Tibial nerve (tissue), 4 donors: ENCODE data around the gene TRIM41. TPM values are rescaled to one million over a fixed set of nuclear protein-coding genes. Genes with fewer than 3 reads are reported as not detected.

Source experiments
- DNase-seq, 2 donors: peaks; one replicate each; pipeline ENCODE4 v3.0.0-alpha.2; 2019; ENCODE audit warnings: low spot score in 2 of 2
- H3K27ac ChIP-seq, 4 donors: fragments of 200-600 bp; sonication (generic) in 3 of 4; one replicate each; pipeline ENCODE4 v1.5.1; 2017 to 2019; ENCODE audit warnings: mild to moderate bottlenecking in 1 of 4
- H3K27me3 ChIP-seq, 2 donors: fragments of 200-600 bp; sonication (generic) in 1 of 2; one replicate each; pipeline versions ENCODE4 v1.5.1 to v1.6.0; 2017 to 2019
- H3K36me3 ChIP-seq, 3 donors: fragments of 200-600 bp; sonication (generic); one replicate each; pipeline ENCODE4 v1.5.1; 2018 to 2019
- H3K4me1 ChIP-seq, 4 donors: fragments of 200-600 bp; sonication (generic) in 3 of 4; one replicate each; pipeline ENCODE4 v1.5.1; 2017 to 2019
- H3K4me3 ChIP-seq, 4 donors: fragments of 200-600 bp; sonication (generic) in 3 of 4; one replicate each; pipeline ENCODE4 v1.5.1; 2017 to 2019; ENCODE audit warnings: mild to moderate bottlenecking in 1 of 4, moderate library complexity in 1 of 4
- H3K9me3 ChIP-seq, 4 donors: fragments of 200-600 bp; sonication (generic) in 3 of 4; one replicate each; pipeline ENCODE4 v1.5.1; 2017 to 2019
- EP300 ChIP-seq, 2 donors: sonication (generic); formaldehyde crosslinking; IDR thresholded peaks; one replicate each; pipeline ENCODE4 v1.6.1; 2017; ENCODE audit warnings: antibody characterized with exemption in 2 of 2, mild to moderate bottlenecking in 1 of 2
- POLR2A ChIP-seq, 2 donors: fragments of 450-650 bp; IDR thresholded peaks; one replicate each; pipeline ENCODE4 v1.6.1; 2017; ENCODE audit warnings: antibody characterized with exemption in 2 of 2, mild to moderate bottlenecking in 2 of 2, moderate library complexity in 2 of 2
- WGBS, 2 donors: methylation state at CpG; one replicate each; pipeline ENCODE4 v1.1.5; 2018; 5-methylcytosine and 5-hydroxymethylcytosine counted together
- total RNA-seq, 4 donors: library from RNA; depleted of rRNA; stranded (reverse); fragments of >200 nt; gene quantifications; one replicate each; pipeline ENCODE4 v1.1.0, GENCODE V29; 2016
- TF ChIP-seq, protein P1 (sequence below), 5 experiments: fragments of 200-600 bp in 3 of 5; fragments of 450-650 bp in 2 of 5; sonication (generic) in 3 of 5; IDR thresholded peaks; one replicate each; pipeline ENCODE4 v1.5.1; 2016 to 2019; ENCODE audit warnings: antibody characterized with exemption in 5 of 5, mild to moderate bottlenecking in 3 of 5, moderate library complexity in 2 of 5

TRIM41 gene
- total RNA-seq, 4 donors from 2014 or later: 17.9 to 25.7 (median 22.7) TPM

DNA sequence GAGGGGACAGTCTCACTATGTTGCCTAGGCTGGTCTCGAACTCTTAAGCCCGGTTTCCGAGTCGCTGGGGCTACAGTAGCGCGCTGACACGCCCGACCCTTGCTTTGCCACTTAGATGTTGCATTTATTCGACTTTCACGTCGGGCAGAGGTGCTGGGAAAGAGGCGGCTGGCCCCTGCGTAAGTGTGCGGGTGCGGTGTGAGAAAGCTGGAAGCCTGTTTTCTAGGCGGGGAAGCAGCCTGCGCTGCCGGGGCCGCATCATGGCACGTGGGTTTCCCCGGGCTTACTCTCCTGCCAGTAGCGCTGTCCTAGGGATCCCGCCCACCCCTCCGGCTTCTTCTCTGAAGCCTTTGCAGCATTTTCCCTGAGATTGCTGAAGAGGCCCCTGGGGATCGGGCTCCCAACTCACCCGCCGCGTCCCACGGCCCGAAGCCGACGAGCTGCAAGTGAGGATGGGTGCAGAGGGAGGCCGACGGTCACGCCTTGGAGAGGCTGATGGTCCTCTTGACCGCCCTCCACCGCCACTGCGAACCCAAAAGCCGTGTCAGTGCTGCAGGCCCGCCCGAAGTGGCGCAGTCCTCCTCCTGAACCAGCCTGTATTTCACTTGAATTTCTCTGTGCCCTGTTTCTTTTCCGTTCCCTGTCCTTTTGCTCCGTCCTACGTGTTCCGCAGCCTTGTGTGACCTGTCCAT, 5.8 kb upstream of the TRIM41 start:
- TF ChIP-seq POLR2A (IDR thresholded peaks at IDR 0.05) (no peak), EP300 (IDR thresholded peaks at IDR 0.05) (peak in 1 of 2 donors; percentile 23)
- Histone ChIP-seq H3K36me3 (no peaks in the 10 kb centered on the region), H3K4me3 (peak overlapping the region; percentile 44 to 59 (median 53)), H3K27me3 (no peaks in the 10 kb centered on the region), H3K27ac (peak overlapping the region; percentile 47 to 78 (median 72)), H3K4me1 (peaks cover 0 to 34% (median 8%) of the 10 kb centered on the region in 4 donors), H3K9me3 (no peaks in the 10 kb centered on the region)
- DNase-seq: peak in 1 of 2 donors; percentile 31
- 1% methylated on average over 30 to 38 of the region's 46 CpGs for WGBS, 2 donors

DNA sequence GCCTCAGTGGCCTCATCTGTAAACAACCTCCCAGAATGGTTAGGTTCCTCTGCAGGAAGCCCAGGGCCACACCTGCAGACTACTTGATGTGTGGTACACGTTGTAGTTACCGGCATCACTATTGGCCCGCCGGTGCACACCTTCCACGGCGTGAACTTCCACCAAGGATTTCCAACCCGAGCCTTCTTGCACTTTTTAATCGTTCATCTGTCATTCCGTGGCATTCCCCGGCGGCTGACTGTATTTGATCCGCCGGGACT, 5.3 kb upstream of the TRIM41 start:
- Histone ChIP-seq H3K9me3 (no peaks in the 10 kb centered on the region), H3K4me3 (peak overlapping the region; percentile 44 to 59 (median 53)), H3K36me3 (no peaks in the 10 kb centered on the region), H3K4me1 (peaks cover 0 to 34% (median 8%) of the 10 kb centered on the region in 4 donors), H3K27ac (peak overlapping the region; percentile 47 to 78 (median 72)), H3K27me3 (no peaks in the 10 kb centered on the region)
- TF ChIP-seq, protein P1, sequence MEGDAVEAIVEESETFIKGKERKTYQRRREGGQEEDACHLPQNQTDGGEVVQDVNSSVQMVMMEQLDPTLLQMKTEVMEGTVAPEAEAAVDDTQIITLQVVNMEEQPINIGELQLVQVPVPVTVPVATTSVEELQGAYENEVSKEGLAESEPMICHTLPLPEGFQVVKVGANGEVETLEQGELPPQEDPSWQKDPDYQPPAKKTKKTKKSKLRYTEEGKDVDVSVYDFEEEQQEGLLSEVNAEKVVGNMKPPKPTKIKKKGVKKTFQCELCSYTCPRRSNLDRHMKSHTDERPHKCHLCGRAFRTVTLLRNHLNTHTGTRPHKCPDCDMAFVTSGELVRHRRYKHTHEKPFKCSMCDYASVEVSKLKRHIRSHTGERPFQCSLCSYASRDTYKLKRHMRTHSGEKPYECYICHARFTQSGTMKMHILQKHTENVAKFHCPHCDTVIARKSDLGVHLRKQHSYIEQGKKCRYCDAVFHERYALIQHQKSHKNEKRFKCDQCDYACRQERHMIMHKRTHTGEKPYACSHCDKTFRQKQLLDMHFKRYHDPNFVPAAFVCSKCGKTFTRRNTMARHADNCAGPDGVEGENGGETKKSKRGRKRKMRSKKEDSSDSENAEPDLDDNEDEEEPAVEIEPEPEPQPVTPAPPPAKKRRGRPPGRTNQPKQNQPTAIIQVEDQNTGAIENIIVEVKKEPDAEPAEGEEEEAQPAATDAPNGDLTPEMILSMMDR (IDR thresholded peaks at IDR 0.05): no peak
- TF ChIP-seq EP300 (IDR thresholded peaks at IDR 0.05) (no peak), POLR2A (IDR thresholded peaks at IDR 0.05) (no peak)
- no peak for DNase-seq
- 5 to 7% methylated on average over 13 of the region's 13 CpGs for WGBS, 2 donors

DNA sequence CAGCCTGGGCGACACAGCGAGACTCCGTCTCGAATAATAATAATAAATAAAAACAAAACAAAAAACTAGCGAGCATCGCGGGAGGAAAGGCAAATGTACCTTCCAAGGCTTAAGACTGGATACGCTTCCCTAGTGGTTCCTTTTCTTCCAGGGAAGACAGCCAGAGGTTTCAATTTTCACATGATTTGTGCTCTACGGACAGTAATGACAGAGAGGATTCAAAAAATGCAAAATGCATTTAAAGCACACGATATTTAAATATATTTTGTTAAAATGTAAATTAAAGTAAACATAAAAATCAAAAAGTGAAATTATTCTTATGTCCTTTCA, 4.3 kb upstream of the TRIM41 start:
- Histone ChIP-seq H3K4me1 (peaks cover 0 to 34% (median 8%) of the 10 kb centered on the region in 4 donors), H3K4me3 (peak overlapping the region; percentile 44 to 59 (median 53)), H3K27ac (peak overlapping the region in 3 of 4 donors; percentile 70 to 78 (median 73)), H3K27me3 (no peaks in the 10 kb centered on the region), H3K9me3 (no peaks in the 10 kb centered on the region), H3K36me3 (no peaks in the 10 kb centered on the region)
- DNase-seq: no peak
- TF ChIP-seq POLR2A (IDR thresholded peaks at IDR 0.05) (no peak), EP300 (IDR thresholded peaks at IDR 0.05) (no peak)
- 27 to 35% methylated on average over 10 of the region's 10 CpGs for WGBS, 2 donors

DNA sequence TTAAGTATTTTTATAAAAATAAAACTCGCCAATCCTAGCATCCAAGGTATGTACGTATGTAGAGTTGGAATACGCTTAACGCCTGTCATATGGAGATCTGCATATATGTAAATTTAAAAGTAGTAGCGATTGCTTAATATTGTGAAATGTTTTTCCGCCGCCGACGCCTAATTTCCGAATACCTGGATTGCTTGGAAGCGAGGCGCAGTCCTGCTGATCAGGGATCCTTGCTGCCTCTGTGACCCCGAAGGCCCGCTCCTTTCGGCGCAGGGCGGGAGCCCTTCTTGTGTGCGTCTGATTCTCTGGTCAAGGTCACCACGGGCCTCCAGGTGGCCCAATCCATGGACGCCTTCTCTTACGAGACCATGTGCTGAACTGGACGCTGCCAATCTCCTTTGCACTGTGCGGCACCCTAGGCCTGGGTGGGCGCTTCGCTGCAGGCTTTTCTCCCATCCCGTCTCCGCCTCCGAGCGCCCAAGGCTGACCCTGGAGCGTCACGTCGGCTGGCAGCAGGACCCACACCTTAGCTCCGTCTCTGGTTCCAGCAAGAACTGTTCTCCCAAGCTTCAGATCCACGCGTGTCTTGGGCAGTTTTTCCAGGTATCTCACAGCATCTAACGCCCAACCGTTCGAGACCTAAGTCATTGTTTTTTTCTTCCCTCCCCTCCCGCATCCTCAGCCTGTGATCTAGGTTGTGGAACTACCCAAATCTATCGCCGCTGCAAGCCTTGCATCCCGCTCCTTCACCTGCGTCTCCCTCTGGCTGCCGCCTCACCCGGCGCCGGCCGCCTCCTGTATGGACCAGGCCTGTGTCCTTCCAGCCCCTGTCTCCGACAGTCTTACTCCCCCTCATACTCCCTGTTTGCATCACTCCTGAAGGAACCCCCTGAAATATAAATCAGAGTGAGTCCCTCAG, 3.6 kb upstream of the TRIM41 start:
- Histone ChIP-seq H3K4me1 (peaks cover 0 to 41% (median 10%) of the 10 kb centered on the region in 4 donors), H3K27ac (no peak overlapping the region), H3K27me3 (no peaks in the 10 kb centered on the region), H3K36me3 (no peaks in the 10 kb centered on the region), H3K4me3 (no peak overlapping the region), H3K9me3 (no peaks in the 10 kb centered on the region)
- 65 to 68% methylated on average over 49 of the region's 49 CpGs for WGBS, 2 donors
- DNase-seq: no peak
- TF ChIP-seq, protein P1 (IDR thresholded peaks at IDR 0.05): no peak
- TF ChIP-seq POLR2A (IDR thresholded peaks at IDR 0.05) (no peak), EP300 (IDR thresholded peaks at IDR 0.05) (no peak)

DNA sequence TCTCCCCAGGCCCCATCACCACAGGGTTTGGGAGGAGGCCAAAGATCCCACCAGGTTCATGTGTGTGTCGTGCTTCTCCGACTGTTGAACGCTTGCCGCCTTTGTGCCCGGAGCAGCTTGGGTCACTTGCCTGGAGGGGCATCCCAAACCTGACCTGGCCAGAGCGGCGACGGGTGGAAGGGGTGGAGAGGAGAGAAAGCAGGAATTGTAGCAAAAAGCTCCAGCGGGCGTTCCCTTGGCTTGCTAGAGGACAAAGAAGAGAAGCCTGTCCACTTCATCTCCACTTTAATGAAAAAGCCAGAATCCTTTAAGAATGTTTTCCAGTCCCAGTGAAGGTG, 2.9 kb upstream of the TRIM41 start:
- TF ChIP-seq, protein P1 (IDR thresholded peaks at IDR 0.05): no peak
- TF ChIP-seq POLR2A (IDR thresholded peaks at IDR 0.05) (no peak), EP300 (IDR thresholded peaks at IDR 0.05) (no peak)
- DNase-seq: no peak
- WGBS, 2 donors: 81 to 92% methylated on average over 10 of the region's 10 CpGs
- H3K9me3 ChIP-seq: no peaks in the 10 kb centered on the region
- H3K4me3 ChIP-seq: no peak overlapping the region
- no peaks in the 10 kb centered on the region for H3K27me3 ChIP-seq
- H3K4me1 ChIP-seq: peaks cover 0 to 47% (median 12%) of the 10 kb centered on the region in 4 donors
- H3K27ac ChIP-seq: no peak overlapping the region
- H3K36me3 ChIP-seq: no peaks in the 10 kb centered on the region
